Mesenteric fat pad (tissue), 1 donor: ENCODE measurements around the gene RALBP1. TPM values are rescaled to one million over a fixed set of nuclear protein-coding genes. Genes with fewer than 3 reads are reported as not detected.

Experiments
- total RNA-seq: library from RNA; stranded (reverse); fragmentation: NEBNext Ultra II Directional; extraction: Animal tissue kit (Norgen Biotek cat#: 25700); gene quantifications from one replicate; pipeline ENCODE4 v1.2.1, GENCODE V29; 2021
- donor health status: DM: yes; HTN: yes; CAD: no.

Gene RALBP1
- total RNA-seq, 1 donor from 2014 or later = 58.9 TPM

Other genes with a start within 250 kb of the RALBP1 start
- 20.4 TPM for gene TWSG1, start 140.7 kb upstream of the RALBP1 start, total RNA-seq
- 74.7 TPM for gene PPP4R1, start 139.0 kb downstream of the RALBP1 start, total RNA-seq
- gene RAB31, start 232.8 kb downstream of the RALBP1 start, total RNA-seq = 80.7 TPM